HS-5 (cell line): ENCODE measurements around the gene LTBP1.
A peak's percentile ranks its signal among the peaks of the same experiment; 100 is the strongest.

Experiments used
- DNase-seq: peaks from one replicate; pipeline ENCODE4 v3.0.0-alpha.2; 2012; ENCODE audit warnings: low read depth

The LTBP1 gene

DNA sequence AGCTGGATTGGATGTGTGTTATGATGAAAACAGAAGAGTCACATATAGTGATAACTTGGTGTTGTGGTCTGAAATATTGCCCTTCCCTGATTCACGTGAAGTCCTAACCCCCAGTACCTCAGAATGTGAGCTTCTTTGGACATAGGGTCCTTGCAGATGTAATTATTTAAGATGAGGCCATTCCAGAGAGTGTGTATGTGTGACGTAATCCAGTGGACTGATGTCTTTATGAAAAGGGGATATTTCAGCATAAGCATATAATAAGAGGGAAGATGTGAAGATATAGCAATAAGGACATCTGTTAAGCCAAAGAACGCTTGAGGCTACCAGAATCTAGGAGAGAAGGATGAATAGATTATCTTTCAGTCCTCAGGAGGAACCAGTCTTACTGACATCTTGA is 62.5 kb downstream of the LTBP1 start:
- DNase-seq, result no peak

DNA sequence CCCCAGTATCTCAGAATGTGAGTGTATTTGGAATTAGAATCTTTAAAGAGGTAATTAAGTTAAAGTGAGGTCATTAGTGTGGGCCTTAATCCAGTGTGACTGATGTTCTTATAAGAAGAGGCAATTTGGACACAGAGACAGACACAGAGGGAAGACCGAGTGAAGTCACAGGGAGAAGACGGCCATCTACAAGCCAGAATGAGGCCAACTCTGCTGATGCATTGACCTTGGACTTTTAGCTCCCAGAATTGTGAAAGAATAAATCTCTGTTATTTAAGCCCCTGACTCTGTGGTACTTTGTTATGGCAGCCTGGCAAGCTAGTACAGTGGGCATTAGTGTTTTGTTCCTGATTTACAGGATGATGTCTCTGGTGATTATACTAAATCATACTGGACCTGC is 64.6 kb downstream of the LTBP1 start:
- no peak for DNase-seq

DNA sequence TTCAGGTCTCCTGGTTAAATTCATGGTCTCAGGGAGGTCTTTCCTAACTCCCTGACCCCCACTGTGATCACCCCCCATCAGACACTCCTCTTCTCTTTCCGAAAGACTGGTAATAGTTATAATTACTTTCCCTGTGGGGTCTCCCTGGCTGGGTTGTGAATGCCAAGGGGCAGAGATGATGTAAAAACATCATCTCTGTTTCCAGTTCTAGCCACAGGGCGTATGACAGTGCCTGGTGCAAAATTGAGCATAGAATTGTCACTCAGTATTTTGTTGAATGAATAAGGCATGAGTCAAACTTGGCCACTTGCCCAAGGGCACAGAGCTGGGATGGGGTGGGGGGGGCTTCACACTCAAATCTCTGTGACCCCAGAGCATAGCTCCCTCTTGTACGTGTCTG is 65.2 kb downstream of the LTBP1 start:
- no peak for DNase-seq

DNA sequence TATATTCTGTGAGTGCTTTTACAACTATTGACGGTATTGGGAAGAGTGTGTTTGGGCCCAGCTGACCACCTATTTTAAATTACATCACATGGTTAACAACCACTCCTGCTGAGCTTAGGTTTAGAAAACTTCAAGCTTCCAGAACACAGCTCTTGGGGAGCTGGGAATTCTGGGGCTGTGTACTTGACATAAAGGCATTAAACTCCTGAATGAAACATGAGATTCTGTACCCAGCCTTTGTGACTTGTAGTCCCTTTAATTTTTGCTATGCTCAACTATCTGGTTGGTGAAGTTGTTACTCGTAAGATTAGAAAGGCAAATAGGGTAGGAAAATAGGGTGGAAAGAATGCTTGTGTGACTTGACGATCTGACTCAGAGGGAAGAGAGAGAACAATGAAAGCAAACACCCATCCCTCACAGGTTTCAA is 66.9 kb downstream of the LTBP1 start:
- DNase-seq, result no peak

DNA sequence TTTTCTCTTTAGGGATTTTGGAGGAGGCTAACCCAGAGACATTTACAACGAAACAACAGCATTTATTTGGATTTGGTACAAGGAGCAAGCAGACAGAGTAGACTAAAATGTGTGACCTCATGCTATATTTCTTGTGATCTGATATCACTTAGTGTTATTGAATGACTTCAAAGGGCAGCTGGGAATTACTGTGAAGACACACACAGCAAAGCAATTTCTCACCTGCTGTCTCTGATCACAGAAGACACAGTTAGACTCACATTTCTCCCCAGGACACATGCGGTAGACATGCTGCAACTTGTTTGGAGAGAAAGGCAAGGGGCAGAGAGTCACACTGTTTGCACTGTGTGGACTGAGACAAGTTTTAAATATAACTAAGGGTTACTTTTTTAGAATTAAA is 67.5 kb downstream of the LTBP1 start:
- no peak for DNase-seq

DNA sequence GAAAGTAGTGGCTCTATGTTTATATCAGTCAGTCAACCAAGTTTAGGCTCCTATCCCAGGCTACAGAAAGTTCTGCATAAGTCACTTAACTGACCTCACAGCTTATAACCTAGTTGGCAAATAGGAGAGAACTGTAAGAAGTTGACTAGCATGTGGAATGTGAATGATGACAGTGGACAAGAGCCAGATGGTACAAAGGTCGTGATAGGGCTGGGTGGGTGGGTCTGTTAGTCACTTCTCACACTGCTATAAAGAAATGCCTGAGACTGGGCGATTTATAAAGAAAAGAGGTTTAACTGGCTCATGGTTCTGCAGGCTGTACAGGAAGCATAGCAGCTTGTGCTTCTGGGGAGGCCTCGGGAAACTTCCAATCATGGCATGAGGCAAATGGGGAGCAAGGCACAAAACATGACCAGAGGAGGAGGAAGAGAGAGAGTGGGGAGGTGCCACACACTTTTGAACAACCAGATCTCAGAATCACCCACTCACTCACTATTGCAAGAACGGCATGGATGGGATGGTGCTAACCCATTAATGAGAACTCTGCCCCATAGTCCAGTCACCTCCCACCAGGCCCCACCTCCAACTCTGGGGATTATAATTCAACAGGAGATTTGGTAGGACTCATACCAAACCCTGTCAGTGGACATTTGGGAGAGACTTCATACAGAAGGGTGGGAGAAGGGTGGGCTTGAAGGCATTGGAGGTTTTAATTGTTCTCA is 68.8 kb downstream of the LTBP1 start:
- DNase-seq, result peak; percentile 23

DNA sequence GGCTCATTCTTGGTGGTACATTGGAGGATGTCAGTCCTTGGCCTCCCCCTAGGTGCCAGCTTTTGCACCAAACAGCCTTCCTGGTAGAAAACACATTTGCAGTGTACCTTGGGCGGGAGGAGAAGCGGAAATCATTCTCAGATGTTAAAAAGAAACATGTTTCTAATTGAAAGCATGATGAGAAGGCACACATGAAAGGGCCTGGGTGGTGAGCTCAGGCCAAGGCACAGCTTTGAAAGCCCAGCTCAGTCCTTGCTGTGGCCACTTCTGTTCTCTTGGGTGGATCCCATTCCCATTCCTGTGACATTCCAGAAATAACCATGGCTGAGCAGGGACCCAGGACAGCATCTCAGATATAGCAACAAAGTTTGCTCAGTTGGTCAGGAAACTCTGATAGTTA is 71.5 kb downstream of the LTBP1 start:
- no peak for DNase-seq

DNA sequence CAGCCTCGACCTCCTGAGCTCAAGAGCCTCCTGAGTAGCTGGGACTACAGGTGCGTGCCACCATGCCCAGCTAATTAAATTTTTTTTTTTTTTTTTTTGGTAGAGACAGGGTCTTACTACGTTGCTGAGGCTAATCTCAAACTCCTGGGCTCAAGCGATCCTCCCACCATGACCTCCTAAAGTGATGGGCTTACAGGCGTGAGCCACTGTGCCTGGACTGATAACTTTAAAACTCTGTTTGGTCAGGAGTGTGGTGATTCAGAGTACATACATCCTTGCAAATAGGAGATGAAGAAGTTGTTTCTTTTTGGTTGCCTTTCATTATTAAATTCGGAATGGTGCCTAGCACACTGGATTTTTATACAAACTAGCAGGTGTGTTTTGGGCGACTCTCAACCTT is 73.0 kb downstream of the LTBP1 start:
- DNase-seq, result no peak

DNA sequence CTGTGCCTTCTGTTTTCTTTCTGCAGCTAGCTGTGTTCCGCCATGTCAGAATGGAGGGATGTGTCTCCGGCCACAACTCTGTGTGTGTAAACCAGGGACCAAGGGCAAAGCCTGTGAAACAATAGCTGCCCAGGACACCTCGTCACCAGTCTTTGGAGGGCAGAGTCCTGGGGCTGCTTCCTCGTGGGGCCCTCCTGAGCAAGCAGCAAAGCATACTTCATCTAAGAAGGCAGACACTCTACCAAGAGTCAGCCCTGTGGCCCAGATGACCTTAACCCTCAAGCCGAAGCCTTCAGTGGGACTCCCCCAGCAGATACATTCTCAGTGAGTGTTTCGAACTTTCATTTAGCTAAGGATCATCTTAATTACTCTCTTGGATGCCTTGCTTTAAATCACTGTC is 74.1 kb downstream of the LTBP1 start:
- DNase-seq, result no peak

DNA sequence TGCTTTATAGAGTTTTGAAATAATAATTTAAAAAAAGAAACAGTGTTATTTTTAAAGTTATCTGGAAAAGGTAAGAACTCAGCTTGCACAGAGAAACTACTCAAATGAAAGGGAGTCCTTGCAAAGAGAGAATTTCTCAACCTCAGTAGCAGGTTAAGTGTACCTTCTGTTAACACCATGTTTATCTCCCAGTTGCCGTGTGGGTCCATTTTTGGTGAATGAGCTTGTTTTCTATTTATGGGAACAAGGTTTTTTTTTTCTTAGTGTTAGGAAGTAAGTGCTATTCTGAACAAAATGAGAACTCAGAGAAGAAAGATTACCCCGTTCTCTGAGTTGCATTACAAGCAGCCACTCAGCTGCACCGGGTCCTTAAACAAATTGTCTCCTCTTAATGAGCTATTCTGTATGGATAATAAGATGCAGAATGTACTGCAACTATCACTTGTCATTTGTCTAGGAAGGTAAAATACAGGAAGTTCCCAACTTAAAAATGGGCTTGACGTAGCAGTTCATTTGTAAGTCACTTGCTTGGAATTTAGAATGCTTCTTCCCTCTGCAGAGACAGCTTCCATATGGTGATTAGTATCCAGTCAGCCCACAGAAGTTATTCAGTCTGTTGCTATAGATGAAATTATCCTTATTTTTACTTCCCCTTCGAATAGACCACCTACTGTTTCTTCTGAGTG is 74.9 kb downstream of the LTBP1 start:
- DNase-seq, result peak; percentile 30

DNA sequence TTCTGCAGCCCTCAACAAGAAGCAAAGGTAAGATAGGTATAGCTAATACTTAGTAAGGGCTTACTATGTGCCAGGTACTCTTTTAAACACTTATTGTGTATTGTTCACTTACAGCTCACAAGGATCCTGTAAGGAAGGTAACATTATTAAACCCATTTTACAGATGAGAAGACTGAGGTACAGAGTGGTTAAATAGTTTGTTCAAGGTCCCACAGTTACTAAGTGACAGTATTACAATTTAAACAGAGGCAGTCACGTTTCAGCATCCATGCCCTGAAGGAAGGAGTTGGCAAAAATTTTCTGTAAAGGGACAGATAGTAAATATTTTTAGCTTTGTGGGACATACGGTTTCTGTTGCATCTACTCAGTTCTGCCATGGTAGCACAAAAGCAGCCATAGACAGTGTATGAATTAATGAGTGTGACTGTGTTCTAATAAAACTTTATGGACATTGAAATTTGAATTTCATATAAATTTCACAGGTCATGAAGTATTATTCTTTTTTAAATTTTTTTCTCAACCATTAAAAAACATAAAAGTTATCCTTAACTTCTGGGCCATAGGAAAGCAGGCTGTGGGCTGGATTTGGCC is 75.7 kb downstream of the LTBP1 start:
- no peak for DNase-seq

DNA sequence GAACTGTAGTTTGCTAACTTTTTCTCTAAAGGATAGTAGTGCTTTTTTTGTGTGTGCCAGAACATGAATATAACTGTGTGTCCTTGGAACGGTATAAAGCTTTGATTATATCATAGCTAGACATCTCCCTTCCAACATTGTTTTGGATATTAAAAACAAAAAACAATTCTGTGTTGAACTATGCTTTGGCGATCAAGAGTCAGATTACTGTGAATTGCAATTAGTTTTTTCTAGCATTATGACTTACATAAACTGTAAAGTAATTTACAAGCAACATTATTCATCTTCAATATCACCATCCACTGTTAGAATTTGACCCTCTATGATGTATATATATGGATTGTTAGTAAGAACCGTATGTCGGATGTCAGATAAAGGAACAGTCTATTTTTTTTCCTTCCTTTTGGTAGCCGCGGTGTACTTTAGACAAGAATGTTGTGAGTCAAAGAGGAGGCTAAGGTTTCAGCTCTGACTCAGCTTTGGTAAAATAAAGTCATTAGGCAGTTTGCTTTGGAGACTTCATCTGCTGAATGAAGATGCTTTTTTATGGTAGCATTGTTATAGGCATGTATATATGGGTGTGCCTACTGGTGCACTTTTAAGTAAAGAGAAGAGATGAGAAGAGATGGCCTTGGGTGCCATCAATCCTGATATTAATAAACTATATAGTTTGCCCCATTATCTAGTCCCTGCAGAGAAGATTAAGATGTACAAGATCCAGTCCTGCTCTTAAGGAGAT is 76.4 kb downstream of the LTBP1 start:
- DNase-seq, result peak; percentile 92

DNA sequence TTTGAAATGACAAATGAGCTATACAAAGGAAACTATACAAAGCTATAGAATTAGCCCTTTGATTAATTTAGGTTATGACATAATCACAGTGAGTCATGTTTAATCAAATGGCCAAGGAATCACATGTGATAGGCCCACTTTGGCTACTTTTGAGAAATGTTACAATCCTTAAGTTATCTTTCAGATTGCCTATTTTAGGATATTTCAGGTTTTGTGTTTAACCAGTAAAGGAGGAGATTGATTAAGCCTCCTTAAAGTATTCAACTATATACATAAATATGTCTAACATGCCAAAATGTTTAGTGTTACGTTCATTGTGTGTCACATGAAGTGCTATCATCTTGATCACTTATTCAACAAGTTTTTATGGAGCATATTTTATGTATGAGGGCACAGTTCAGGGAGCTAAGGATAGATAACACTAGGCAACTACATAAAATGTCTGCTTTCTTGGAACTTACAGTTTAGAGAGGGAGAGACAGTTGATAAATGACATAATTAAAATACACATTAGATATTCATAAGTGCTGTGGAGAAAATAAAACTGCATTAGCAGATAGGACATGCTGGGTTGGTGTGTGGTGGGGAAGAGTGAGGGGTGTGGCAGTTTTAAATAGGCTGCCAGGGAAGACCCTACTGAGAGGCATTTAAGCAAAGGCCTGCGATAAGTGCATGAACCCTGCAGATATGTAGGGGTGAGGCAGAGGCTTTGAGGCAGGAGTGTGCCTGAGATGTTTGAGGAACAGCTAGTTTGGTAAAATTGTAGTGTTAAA is 77.2 kb downstream of the LTBP1 start:
- DNase-seq, result no peak

DNA sequence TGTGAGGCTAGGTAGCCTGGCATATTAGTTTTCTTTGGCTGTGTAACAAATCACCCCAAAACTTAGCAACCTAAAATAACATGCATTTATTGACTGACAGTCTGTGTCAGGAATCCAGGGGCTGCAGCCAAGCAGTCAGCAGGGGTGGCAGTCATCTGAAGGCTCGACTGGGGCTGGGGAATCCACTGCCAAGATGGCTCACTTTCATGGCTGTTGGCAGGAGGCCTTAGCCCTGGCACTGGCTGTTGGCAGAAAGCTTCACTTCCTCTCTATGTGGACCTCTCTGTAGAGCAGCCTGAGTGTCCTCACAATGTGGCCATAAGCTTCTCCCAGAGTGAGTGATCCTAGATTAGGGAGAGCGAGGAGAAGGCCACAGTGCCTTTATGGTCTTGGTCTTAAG is 78.0 kb downstream of the LTBP1 start:
- DNase-seq, result no peak

DNA sequence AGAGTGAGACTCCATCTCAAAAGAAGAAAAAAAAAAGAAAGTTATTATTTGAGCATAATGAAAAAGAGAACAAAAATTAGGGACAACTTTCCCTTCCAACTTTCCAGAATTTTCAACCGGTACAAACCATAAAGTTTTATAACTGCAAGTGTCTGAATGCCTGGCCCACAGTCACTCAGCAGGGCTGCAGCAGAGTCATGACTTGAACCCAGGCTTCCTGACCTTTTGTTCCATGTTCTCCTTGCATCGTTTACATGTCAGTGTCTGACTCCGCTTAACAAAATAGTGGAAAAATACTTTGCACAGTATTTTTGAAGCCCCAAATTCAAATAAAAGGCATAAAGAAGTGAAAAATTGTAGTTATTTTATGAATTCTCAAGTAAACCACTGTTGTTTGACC is 82.7 kb downstream of the LTBP1 start:
- DNase-seq, result no peak

DNA sequence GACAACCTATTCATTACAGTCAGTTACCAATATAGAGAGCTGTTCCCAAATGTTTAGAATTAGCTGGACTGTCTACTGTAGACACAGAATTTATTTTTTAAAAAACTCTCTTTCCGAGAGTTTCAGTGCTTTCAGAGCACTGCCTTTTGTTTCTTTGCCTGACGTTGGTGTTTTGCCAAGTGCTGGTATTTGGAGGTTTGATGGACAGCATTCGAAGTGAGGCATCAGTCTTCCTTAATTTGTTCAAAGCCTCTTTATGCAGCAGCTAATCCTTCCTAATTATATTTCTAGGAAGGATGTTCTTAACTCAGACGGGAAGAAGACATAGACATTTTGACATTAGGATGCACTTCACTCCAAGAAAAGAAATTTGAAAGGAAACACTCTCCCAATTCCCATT is 83.2 kb downstream of the LTBP1 start:
- DNase-seq, result no peak

DNA sequence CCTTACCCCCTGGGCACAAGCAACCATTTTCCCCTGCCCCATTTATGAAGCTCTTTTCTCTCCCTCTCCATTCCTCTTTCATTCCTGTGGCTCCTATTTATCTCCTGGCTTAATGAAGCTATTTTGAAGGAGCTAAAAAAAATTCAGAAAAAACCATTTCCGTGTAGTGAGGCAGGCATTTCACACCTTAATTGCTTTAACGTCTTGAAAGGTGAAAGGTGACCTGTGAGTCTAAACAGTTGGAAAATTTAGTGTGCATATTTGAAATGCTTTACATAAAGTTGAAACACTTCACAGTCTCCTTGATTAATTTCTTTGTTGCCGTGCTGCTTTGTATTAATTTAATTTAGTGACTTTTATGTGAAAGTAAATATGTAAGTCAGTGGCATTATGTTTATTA is 83.6 kb downstream of the LTBP1 start:
- DNase-seq, result no peak

DNA sequence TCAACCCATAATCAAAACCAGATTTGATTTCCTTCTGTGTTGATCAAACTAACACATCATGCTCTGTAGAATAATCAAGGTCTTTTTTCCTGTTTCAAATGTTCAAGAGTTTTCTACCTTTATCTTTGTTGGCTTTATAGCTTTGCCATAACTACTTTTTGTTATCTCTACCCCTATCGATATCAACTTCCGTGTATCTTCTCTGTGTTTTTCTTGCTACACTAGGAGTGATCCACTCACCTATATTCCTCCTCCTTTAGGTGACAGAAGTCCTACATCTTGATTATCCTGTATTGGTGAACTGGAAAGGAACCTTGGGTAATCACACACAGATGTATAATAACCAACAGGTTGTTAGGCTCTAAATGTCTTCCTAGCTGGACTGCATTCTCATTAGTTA is 85.5 kb downstream of the LTBP1 start:
- DNase-seq, result no peak

DNA sequence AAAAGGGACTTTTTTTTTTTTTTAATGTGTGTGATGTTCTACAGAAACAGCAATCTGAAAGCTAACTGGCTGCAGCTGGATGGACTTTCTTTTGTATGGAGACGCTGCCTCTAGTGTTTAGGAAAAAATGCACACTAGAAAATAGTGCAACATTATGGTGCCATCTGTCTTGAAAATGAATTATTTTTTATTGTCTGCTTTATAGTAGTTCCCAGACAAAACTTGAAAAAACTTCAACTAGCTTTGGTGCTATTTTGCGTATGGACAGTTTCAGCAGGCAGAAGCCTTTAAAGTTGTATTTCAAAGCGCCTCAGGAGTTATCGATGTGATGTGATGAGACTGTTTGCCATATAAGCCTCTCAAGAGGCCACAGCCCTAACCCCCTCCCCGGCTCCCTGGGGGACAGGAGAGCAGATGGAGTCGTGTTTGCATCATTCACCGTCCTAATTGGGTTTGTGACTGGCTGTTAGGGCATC is 86.9 kb downstream of the LTBP1 start:
- peak; percentile 28 for DNase-seq

DNA sequence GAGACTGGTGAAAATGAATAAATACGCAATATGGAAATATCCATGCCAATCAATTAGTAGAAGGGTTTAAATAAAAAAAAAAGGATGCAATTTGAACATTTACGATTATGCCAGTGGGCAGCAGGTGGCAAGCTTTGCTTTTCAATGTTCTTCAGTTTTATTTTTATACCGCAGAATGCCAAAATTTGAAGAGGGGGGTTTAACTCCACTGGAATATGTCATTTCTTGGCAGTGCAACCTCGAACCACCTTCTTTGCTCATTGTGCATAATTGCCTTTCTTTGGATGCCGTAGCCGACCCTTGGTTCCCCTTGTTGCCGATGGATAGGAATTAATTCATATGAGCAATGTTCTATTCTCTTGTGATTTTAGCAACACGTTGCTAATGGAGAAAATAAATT is 88.0 kb downstream of the LTBP1 start:
- no peak for DNase-seq

DNA sequence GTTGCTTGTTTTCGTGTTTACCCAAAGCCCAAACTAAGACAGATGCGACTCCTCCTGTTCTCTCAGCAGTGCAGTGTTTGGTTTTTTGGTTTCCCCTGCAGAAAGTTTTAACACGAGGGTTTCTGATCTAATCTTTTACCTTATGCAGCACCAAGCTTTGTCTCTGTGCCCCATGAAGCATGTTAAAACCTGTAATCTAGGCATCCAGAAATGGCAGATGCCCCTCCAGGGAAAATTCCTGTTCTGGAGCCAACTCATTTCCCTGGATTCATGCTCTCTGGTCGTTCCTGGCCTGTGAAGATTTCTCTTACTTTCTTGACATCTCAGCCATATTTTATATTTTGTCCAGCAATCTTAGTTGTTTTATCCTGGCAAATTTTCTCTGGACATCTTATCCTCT is 91.5 kb downstream of the LTBP1 start:
- DNase-seq, result no peak

DNA sequence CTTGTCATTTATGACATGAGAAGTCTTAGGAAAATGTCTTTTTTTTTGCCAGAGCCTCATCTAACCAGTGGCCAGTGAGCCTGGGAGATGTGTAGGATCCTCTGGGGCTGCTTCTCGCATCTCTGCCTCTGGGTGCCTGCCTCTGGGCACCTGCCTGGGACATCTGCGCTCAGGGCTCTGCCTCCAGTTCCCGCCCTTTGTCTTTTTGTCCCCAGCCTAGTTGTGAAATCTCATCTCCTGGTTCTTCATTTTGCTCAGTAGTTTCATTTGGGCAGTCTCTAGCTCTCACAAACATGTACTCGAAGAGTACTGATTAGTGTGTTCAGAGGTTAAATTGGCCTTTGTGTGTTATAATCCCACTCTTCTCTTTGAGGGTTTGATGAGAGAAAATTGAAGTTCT is 92.0 kb downstream of the LTBP1 start:
- no peak for DNase-seq
